B cell (primary cell): ENCODE measurements around the gene VWA1. TPM values are rescaled to one million over a fixed set of nuclear protein-coding genes. Genes with fewer than 3 reads are reported as not detected.

ENCODE experiments used
- ATAC-seq: fragments of 200-7000 bp; cut with Tn5 transposase; one replicate; pipeline ENCODE4 v1.10.0; 2021; ENCODE audit warnings: low read depth, mild to moderate bottlenecking, moderate number of reproducible peaks, moderate library complexity
- CTCF ChIA-PET: fragments of 350-600 bp; sonication (Branson Sonifier 250); formaldehyde crosslinking; loops from one replicate; lab custom pipeline; 2021; ENCODE audit warnings: antibody characterized with exemption, inconsistent platforms; lab: Charles Lee
- POLR2A ChIA-PET: fragments of 350-600 bp; sonication (Branson Sonifier 250); formaldehyde crosslinking; loops from one replicate; lab custom pipeline; 2021; ENCODE audit warnings: antibody characterized with exemption; lab: Charles Lee
- DNase-seq: peaks from one replicate; pipeline ENCODE4 v3.0.0; 2013
- H2AFZ ChIP-seq: 2 replicates; pipeline ENCODE4 v1.6.1; 2012; ENCODE audit warnings: mild to moderate bottlenecking, low read depth, low read length; ENCODE audit not compliant: insufficient read depth, poor library complexity, severe bottlenecking
- H3K27ac ChIP-seq, 2 donors: 1 replicate in 1 of 2; 2 replicates in 1 of 2; pipeline ENCODE4 v1.5.1; 2012 to 2013; ENCODE audit warnings: low read length in 2 of 2, mild to moderate bottlenecking in 2 of 2, moderate library complexity in 1 of 2
- H3K27me3 ChIP-seq, 4 experiments: fragments of 200-600 bp in 1 of 4; sonication (generic) in 1 of 4; replicated peaks in 1 of 4; 1 replicate in 2 of 4; 2 replicates in 2 of 4; pipeline versions ENCODE4 v1.6.1 to v1.7.0; 2013 to 2016; ENCODE audit warnings: low read length in 3 of 4, mild to moderate bottlenecking in 2 of 4, mixed read lengths in 1 of 4, moderate library complexity in 1 of 4; ENCODE audit not compliant: insufficient read depth in 4 of 4, control insufficient read depth in 3 of 4; ENCODE audit errors: control extremely low read depth in 1 of 4
- H3K36me3 ChIP-seq, 2 experiments: replicated peaks in 1 of 2; 1 replicate in 1 of 2; 2 replicates in 1 of 2; pipeline versions ENCODE4 v1.6.1 to v1.7.1; 2013; ENCODE audit warnings: low read length in 1 of 2; ENCODE audit not compliant: insufficient read depth in 2 of 2, control insufficient read depth in 1 of 2; ENCODE audit errors: control extremely low read depth in 1 of 2, extremely low read depth in 1 of 2
- H3K4me1 ChIP-seq, 2 donors: fragments of 200-600 bp in 1 of 2; sonication (generic) in 1 of 2; 1 replicate in 1 of 2; 2 replicates in 1 of 2; pipeline versions ENCODE4 v1.5.1 to v1.6.1; 2013 to 2017; ENCODE audit warnings: low read length in 2 of 2; ENCODE audit not compliant: control insufficient read depth in 2 of 2, insufficient read depth in 2 of 2
- H3K4me2 ChIP-seq: replicated peaks from 2 replicates; pipeline ENCODE3; 2012; ENCODE audit warnings: mild to moderate bottlenecking, low read depth, low read length; ENCODE audit not compliant: poor library complexity, severe bottlenecking
- H3K4me3 ChIP-seq, 5 experiments: fragments of 200-600 bp in 1 of 5; sonication (generic) in 1 of 5; 1 replicate in 3 of 5; 2 replicates in 2 of 5; pipeline versions ENCODE4 v1.5.1 to v1.7.0; 2011 to 2016; ENCODE audit warnings: low read length in 4 of 5, mild to moderate bottlenecking in 4 of 5, low read depth in 2 of 5, control low read depth in 1 of 5, moderate library complexity in 1 of 5; ENCODE audit not compliant: insufficient read depth in 1 of 5; ENCODE audit errors: control extremely low read depth in 1 of 5, extremely low read depth in 1 of 5
- H3K79me2 ChIP-seq: fragments of 200-600 bp; sonication (generic); one replicate; pipeline ENCODE4 v1.6.0; 2016; ENCODE audit warnings: low read length; ENCODE audit not compliant: control insufficient read depth, insufficient read depth
- H3K9ac ChIP-seq: fragments of 200-600 bp; sonication (generic); 2 replicates; pipeline ENCODE4 v1.6.1; 2017; ENCODE audit warnings: mild to moderate bottlenecking, low read length, moderate library complexity
- H3K9me3 ChIP-seq, 3 donors: one replicate each; pipeline versions ENCODE4 v1.6.1 to v1.7.1; 2013; ENCODE audit warnings: low read length in 2 of 3; ENCODE audit not compliant: control insufficient read depth in 2 of 3, insufficient read depth in 1 of 3; ENCODE audit errors: control extremely low read depth in 1 of 3
- H4K20me1 ChIP-seq: 2 replicates; pipeline ENCODE4 v1.6.0; 2012; ENCODE audit warnings: mild to moderate bottlenecking, low read length; ENCODE audit not compliant: insufficient read depth, control insufficient read depth, poor library complexity, severe bottlenecking
- H3K27ac Mint-ChIP-seq: one replicate; pipeline ENCODE4 v1.8.0; 2021; ENCODE audit warnings: mixed read lengths
- H3K27me3 Mint-ChIP-seq: one replicate; pipeline ENCODE4 v1.8.0; 2021; ENCODE audit warnings: mixed read lengths
- H3K4me1 Mint-ChIP-seq: one replicate; pipeline ENCODE4 v1.8.0; 2021; ENCODE audit warnings: mixed read lengths
- H3K4me3 Mint-ChIP-seq: one replicate; pipeline ENCODE4 v1.8.0; 2021; ENCODE audit warnings: mixed read lengths
- H3K9me3 Mint-ChIP-seq: one replicate; pipeline ENCODE4 v1.8.0; 2022; ENCODE audit warnings: mixed read lengths; ENCODE audit not compliant: insufficient read depth
- EZH2 ChIP-seq: IDR thresholded peaks from 2 replicates; pipeline ENCODE4 v1.6.1; 2012; ENCODE audit warnings: borderline replicate concordance, low read depth, mild to moderate bottlenecking, moderate library complexity, low read length; ENCODE audit not compliant: insufficient read depth, poor library complexity, severe bottlenecking
- WGBS: methylation state at CpG from one replicate; pipeline ENCODE4 v1.1.5; 2013; ENCODE audit warnings: missing lambda C conversion rate; ENCODE audit not compliant: insufficient coverage; 5-methylcytosine and 5-hydroxymethylcytosine counted together
- intact Hi-C: fragments of 100-400 bp; cut with micrococcal nuclease; formaldehyde crosslinking; loops from one replicate; pipeline ENCODE4 v1.10.0; 2022
- polyA plus RNA-seq: library from polyadenylated mRNA; depleted of rRNA; stranded (reverse); fragments of >200 nt; gene quantifications from 2 replicates; pipeline ENCODE4 v1.2.3, GENCODE V29; 2012
- total RNA-seq, 2 donors: library from RNA; stranded (reverse); fragments of 120-200 nt in 1 of 2; gene quantifications; 1 replicate in 1 of 2; 2 replicates in 1 of 2; pipeline versions ENCODE4 v1.2.3 to v1.2.4, GENCODE V29; 2013 to 2022
- TF ChIP-seq, protein P1 (sequence below): fragments of 200-600 bp; IDR thresholded peaks from one replicate; pipeline ENCODE4 v1.8.0; 2022; ENCODE audit warnings: antibody characterized with exemption, mild to moderate bottlenecking

Gene VWA1
- total and polyA plus RNA-seq, 2 donors (not counting 1 experiment from before 2014, with no cell fraction given) = 0.09 TPM; not detected in 1

DNA sequence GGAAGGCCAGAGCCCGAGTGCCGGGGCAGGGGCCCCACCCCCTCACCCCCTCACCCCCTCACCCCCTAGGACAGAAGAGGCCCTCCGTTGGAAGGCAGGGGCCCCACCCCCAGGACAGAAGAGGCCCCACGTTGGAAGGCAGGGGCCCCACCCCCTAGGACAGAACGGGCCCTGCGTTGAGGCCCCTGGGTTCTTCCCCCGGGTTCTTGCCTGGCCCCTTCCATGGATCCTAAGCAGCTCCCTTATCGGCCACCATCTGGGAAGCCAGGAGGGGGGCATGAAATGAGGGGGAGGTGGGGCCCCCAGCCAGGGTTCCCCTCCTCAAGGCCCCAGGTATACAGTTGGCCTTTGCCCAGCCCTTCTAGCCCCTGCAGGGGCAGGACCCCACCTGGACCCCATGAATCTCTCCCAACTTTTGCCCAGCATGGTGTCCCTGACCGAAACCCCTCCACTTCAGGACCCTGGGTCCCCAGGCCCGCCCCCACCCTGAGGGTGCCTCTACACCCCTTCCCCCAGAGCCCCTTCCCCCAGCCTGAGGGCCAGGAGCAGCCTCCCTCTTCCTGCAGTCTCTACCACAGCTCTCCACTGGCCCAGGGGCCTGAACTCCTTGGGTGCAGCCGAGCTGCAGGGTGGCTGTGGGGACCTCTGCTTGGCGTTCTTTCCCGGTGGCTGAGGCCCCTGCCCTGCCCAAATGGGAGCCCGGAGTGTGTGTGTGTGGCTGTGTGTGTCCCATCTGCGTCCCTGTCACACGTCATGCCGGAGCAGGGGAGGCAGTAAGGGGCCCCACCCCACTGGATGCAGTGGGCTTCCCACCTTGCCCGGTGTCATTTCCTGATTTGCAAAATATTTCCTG is 4.3 kb upstream of the VWA1 start:
- Histone ChIP-seq H3K36me3 (no peaks in the 10 kb centered on the region), H3K4me2 (no peak overlapping the region), H3K9ac (no peak overlapping the region), H2AFZ (no peak overlapping the region), H3K4me3 (no peak overlapping the region), H4K20me1 (no peaks in the 10 kb centered on the region), H3K9me3 (peaks cover 0 to 26% (median 0%) of the 10 kb centered on the region in 3 donors), H3K79me2 (no peaks in the 10 kb centered on the region), H3K4me1 (peaks cover 26 to 32% of the 10 kb centered on the region in 2 donors), H3K27ac (no peak overlapping the region), H3K27me3 (peaks cover 0 to 57% (median 20%) of the 10 kb centered on the region in 4 experiments)
- no peak overlapping the region for H3K27ac Mint-ChIP-seq
- ChIA-PET CTCF (interaction anchor here (1.3 kb wide), 1 partner anchor 10 kb away, joined by 3 read pairs; no protein-coding TSS in a partner anchor), POLR2A (no interaction called here)
- ATAC-seq (no peak), DNase-seq (peak; percentile 10)
- peaks cover 11% of the 10 kb centered on the region for H3K4me1 Mint-ChIP-seq
- no peaks in the 10 kb centered on the region for H3K9me3 Mint-ChIP-seq
- 68% methylated on average over 11 of the region's 18 CpGs for WGBS
- TF ChIP-seq, protein P1, sequence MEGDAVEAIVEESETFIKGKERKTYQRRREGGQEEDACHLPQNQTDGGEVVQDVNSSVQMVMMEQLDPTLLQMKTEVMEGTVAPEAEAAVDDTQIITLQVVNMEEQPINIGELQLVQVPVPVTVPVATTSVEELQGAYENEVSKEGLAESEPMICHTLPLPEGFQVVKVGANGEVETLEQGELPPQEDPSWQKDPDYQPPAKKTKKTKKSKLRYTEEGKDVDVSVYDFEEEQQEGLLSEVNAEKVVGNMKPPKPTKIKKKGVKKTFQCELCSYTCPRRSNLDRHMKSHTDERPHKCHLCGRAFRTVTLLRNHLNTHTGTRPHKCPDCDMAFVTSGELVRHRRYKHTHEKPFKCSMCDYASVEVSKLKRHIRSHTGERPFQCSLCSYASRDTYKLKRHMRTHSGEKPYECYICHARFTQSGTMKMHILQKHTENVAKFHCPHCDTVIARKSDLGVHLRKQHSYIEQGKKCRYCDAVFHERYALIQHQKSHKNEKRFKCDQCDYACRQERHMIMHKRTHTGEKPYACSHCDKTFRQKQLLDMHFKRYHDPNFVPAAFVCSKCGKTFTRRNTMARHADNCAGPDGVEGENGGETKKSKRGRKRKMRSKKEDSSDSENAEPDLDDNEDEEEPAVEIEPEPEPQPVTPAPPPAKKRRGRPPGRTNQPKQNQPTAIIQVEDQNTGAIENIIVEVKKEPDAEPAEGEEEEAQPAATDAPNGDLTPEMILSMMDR = no peak
- TF ChIP-seq EZH2 = no peak
- intact Hi-C loops = no loop called here
- no peak overlapping the region for H3K4me3 Mint-ChIP-seq
- peaks cover 29% of the 10 kb centered on the region for H3K27me3 Mint-ChIP-seq

DNA sequence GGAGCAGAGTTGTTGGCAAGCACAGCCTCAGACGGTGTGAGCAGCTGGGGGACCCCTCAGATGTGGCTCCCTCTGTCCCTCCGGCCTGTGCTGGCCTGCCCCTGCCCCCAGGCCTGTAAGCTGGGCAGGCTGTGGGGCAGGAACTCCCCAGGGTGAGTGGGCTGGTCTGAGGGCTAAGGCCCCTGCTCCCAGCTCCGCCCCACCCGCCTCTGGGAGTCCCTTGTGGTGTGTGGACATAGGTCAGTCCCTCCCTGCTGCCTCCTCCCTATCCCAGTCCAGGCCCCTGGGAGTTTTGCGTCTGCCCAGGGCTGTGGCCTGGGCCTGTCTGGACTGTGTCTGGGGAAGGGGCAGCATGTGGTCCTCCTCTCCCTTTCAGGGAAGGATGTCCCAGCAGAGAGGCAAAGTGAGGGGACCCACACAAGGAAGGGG is 3.6 kb upstream of the VWA1 start:
- Histone ChIP-seq H3K9me3 (peaks cover 0 to 33% (median 0%) of the 10 kb centered on the region in 3 donors), H3K36me3 (no peaks in the 10 kb centered on the region), H3K4me3 (no peak overlapping the region), H3K4me1 (peaks cover 31 to 35% of the 10 kb centered on the region in 2 donors), H3K9ac (no peak overlapping the region), H3K27me3 (peaks cover 0 to 58% (median 26%) of the 10 kb centered on the region in 4 experiments), H3K4me2 (no peak overlapping the region), H2AFZ (no peak overlapping the region), H3K79me2 (no peaks in the 10 kb centered on the region), H4K20me1 (no peaks in the 10 kb centered on the region), H3K27ac (no peak overlapping the region)
- no peaks in the 10 kb centered on the region for H3K9me3 Mint-ChIP-seq
- intact Hi-C loops = no loop called here
- ATAC-seq = no peak
- TF ChIP-seq EZH2 = no peak
- TF ChIP-seq, protein P1 = no peak
- ChIA-PET POLR2A (no interaction called here), CTCF (no interaction called here)
- 69% methylated on average over 3 of the region's 5 CpGs for WGBS
- H3K4me1 Mint-ChIP-seq = peaks cover 14% of the 10 kb centered on the region
- no peak overlapping the region for H3K4me3 Mint-ChIP-seq
- DNase-seq = peak; percentile 9
- H3K27me3 Mint-ChIP-seq = peaks cover 29% of the 10 kb centered on the region
- H3K27ac Mint-ChIP-seq = no peak overlapping the region
